HL-60/S4 treated with phorbol 12-myristate 13-acetate at 8.2 ng/mL for 4 days and 3 days (cell line): ENCODE results near the gene RPS6KA5.
"Not testable (repeated sequence)": the region's sequence is repeated elsewhere in the genome, so short reads cannot be mapped to it uniquely, and the experiment has no call there.

Experiments used
- in situ Hi-C: fragments of 300-500 bp; cut with MboI; formaldehyde crosslinking; loops from 2 replicates; pipeline ENCODE4 v1.15.0; 2022; ENCODE audit warnings: low sequenced_read_pairs

RPS6KA5 gene

GRCh38 chr14:90990141-90990540 is 70.3 kb downstream of the RPS6KA5 start:
- in situ Hi-C loops = no loop called here

GRCh38 chr14:90987140-90987539 is 73.3 kb downstream of the RPS6KA5 start:
- in situ Hi-C loops = no loop called here

- in situ Hi-C loops = no loop called here
These were observed 73.9 kb downstream of the RPS6KA5 start for GRCh38 chr14:90986510-90986909.

- in situ Hi-C loops = no loop called here
These were observed 74.7 kb downstream of the RPS6KA5 start for GRCh38 chr14:90985601-90986242.

GRCh38 chr14:90983560-90983959 is 76.9 kb downstream of the RPS6KA5 start:
- in situ Hi-C loops = no loop called here

GRCh38 chr14:90981636-90982035 is 78.8 kb downstream of the RPS6KA5 start:
- in situ Hi-C loops = no loop called here

- in situ Hi-C loops = not testable (repeated sequence)
These were observed 79.8 kb downstream of the RPS6KA5 start for GRCh38 chr14:90980636-90981035.

- in situ Hi-C loops = no loop called here
These were observed 80.9 kb downstream of the RPS6KA5 start for GRCh38 chr14:90979515-90979914.

- in situ Hi-C loops = no loop called here
These were observed 84.3 kb downstream of the RPS6KA5 start for GRCh38 chr14:90976101-90976500.

GRCh38 chr14:90971687-90972086 is 88.8 kb downstream of the RPS6KA5 start:
- in situ Hi-C loops = no loop called here

- in situ Hi-C loops = no loop called here
These were observed 90.3 kb downstream of the RPS6KA5 start for GRCh38 chr14:90970167-90970600.

- in situ Hi-C loops = no loop called here
These were observed 90.8 kb downstream of the RPS6KA5 start for GRCh38 chr14:90969531-90970166.

GRCh38 chr14:90968025-90968424 is 92.4 kb downstream of the RPS6KA5 start:
- in situ Hi-C loops = no loop called here

GRCh38 chr14:90966493-90966892 is 93.9 kb downstream of the RPS6KA5 start:
- in situ Hi-C loops = no loop called here

GRCh38 chr14:90965765-90966164 is 94.7 kb downstream of the RPS6KA5 start:
- in situ Hi-C loops = no loop called here

- in situ Hi-C loops = no loop called here
These were observed 97.1 kb downstream of the RPS6KA5 start for GRCh38 chr14:90963343-90963742.

GRCh38 chr14:90962505-90963109 is 97.8 kb downstream of the RPS6KA5 start:
- in situ Hi-C loops = no loop called here

- in situ Hi-C loops = no loop called here
These were observed 99.6 kb downstream of the RPS6KA5 start for GRCh38 chr14:90960818-90961217.

GRCh38 chr14:90959344-90959743 is 101.1 kb downstream of the RPS6KA5 start:
- in situ Hi-C loops = no loop called here

- in situ Hi-C loops = no loop called here
These were observed 104.2 kb downstream of the RPS6KA5 start for GRCh38 chr14:90956273-90956672.

GRCh38 chr14:90953643-90954042 is 106.8 kb downstream of the RPS6KA5 start:
- in situ Hi-C loops = not testable (repeated sequence)

GRCh38 chr14:90943367-90943766 is 117.1 kb downstream of the RPS6KA5 start:
- in situ Hi-C loops = no loop called here
